ENCODE results near the gene MYEOV. TPM values are rescaled to one million over a fixed set of nuclear protein-coding genes. Genes with fewer than 3 reads are reported as not detected.
A peak's percentile ranks its signal among the peaks of the same experiment; 100 is the strongest.

Gene MYEOV
- total and polyA plus RNA-seq, 5 donors from 2014 or later = 1.0 TPM; not detected in 4

GRCh38 chr11:69335781-69336405 lies 41.9 kb downstream of the MYEOV start:
- no peaks in the 10 kb centered on the region for H3K27me3 ChIP-seq (ENCODE audit: control insufficient read depth, insufficient read depth, low read length)
- no peaks in the 10 kb centered on the region for H3K36me3 ChIP-seq (ENCODE audit: control insufficient read depth, insufficient read depth, low read length)
- no peaks in the 10 kb centered on the region for H3K9me3 ChIP-seq (ENCODE audit: control insufficient read depth in 2 of 2, low read length in 2 of 2)
- H3K27ac Mint-ChIP-seq = peak overlapping the region in 2 of 3 donors; percentile 32 to 56
- H3K36me3 Mint-ChIP-seq = peaks cover 5% of the 10 kb centered on the region
- no peak for DNase-seq
- H3K4me3 ChIP-seq (ENCODE audit: low read depth, low read length) = no peak overlapping the region
- H3K4me1 Mint-ChIP-seq = peaks cover 13 to 32% (median 20%) of the 10 kb centered on the region in 4 donors
- H3K4me3 Mint-ChIP-seq = peak overlapping the region in 1 of 4 donors; percentile 21
- H3K27me3 Mint-ChIP-seq = peaks cover 11% of the 10 kb centered on the region
- H3K9me3 Mint-ChIP-seq = peaks cover 0 to 3% (median 0%) of the 10 kb centered on the region in 7 donors
- no peak overlapping the region for H3K27ac ChIP-seq (ENCODE audit: insufficient read depth, low read length, poor library complexity, severe bottlenecking)
- ATAC-seq (ENCODE audit: low read depth in 2 of 2) = no peak
- peaks cover 13% of the 10 kb centered on the region for H3K4me1 ChIP-seq (ENCODE audit: control insufficient read depth, insufficient read depth, low read length, poor library complexity, severe bottlenecking)

DNA sequence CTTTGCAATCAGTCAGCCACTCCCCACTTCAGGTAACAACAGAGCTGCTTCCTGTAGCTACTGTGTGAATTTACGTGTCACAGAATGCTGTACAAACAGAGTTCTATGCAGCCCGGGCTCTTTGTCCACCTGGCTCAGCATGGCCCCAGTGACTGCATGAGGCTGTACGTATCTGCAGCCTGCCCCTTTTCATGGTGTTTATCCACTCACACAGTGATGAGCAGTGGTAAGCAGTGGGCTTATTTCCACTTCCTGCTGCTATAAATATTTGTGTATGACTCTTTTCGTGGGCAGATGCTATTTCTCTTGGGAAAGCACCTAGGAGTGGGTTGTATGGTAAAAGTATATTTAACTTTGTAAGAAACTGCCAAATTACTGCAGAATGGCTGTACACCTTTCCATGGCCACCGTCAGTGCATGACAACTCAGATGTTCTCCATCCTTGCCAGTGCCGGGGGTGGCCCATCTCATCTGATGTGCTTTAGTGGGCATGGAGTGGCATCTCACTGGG lies 43.3 kb downstream of the MYEOV start:
- peak in 2 of 3 donors; percentile 17 to 50 for DNase-seq
- peak overlapping the region in 3 of 4 donors; percentile 3 to 76 (median 68) for H3K4me3 Mint-ChIP-seq
- H3K4me3 ChIP-seq (ENCODE audit: low read depth, low read length) = peak overlapping the region; percentile 34

DNA sequence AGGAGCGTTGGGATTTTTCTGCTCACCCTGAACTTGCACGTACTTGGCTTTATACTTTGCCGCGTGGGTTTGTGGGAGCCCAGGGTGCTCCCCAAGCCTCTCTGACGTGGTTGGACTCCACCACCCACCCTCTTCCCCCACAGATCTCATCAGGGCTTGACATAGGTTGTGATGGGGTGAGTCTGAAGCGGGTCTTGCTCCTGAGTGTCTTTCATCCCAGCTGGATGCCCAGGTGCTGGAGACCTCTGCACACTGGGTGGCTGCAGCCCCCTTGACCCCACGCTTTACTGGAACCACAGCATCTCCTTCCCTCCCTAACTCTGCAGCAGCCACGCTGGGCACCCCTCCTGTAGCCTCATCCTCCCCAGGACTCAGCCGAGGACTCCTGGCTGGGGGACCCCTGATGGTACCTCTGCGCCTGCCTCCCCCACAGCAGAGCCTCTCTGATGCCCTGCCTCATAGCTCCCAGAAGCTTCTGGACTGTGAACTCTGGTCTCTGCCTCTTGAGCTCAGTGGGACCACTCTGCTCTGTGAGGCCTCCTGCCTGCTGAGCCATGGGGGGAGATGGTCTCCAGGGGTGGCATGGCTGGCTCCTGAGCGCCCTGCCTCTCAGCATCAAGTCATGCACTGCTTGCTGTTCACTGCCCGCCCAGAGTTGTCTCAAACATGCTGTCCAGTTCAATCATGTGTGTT lies 45.2 kb downstream of the MYEOV start:
- Histone ChIP-seq H3K9me3 (ENCODE audit: control insufficient read depth in 2 of 2, low read length in 2 of 2) (no peaks in the 10 kb centered on the region), H3K4me1 (ENCODE audit: control insufficient read depth, insufficient read depth, low read length, poor library complexity, severe bottlenecking) (peaks cover 13% of the 10 kb centered on the region), H3K4me3 (ENCODE audit: low read depth, low read length) (no peak overlapping the region), H3K36me3 (ENCODE audit: control insufficient read depth, insufficient read depth, low read length) (no peaks in the 10 kb centered on the region), H3K27ac (ENCODE audit: insufficient read depth, low read length, poor library complexity, severe bottlenecking) (no peak overlapping the region), H3K27me3 (ENCODE audit: control insufficient read depth, insufficient read depth, low read length) (no peaks in the 10 kb centered on the region)
- peaks cover 5% of the 10 kb centered on the region for H3K36me3 Mint-ChIP-seq
- H3K4me1 Mint-ChIP-seq = peaks cover 13 to 32% (median 20%) of the 10 kb centered on the region in 4 donors
- H3K27me3 Mint-ChIP-seq = peaks cover 4% of the 10 kb centered on the region
- DNase-seq (no peak), ATAC-seq (ENCODE audit: low read depth in 2 of 2) (no peak)
- H3K9me3 Mint-ChIP-seq = peaks cover 0 to 3% (median 0%) of the 10 kb centered on the region in 7 donors
- H3K4me3 Mint-ChIP-seq = peak overlapping the region in 1 of 4 donors; percentile 9
- H3K27ac Mint-ChIP-seq = peak overlapping the region; percentile 33 to 88 (median 87)

More for the DNA sequence above, 43.3 kb downstream of the MYEOV start:
- peak overlapping the region; percentile 52 to 90 (median 88) for H3K27ac Mint-ChIP-seq
- ATAC-seq (ENCODE audit: low read depth in 2 of 2) = peak; percentile 63 to 73
- peaks cover 0 to 3% (median 0%) of the 10 kb centered on the region in 7 donors for H3K9me3 Mint-ChIP-seq
- Histone ChIP-seq H3K9me3 (ENCODE audit: control insufficient read depth in 2 of 2, low read length in 2 of 2) (no peaks in the 10 kb centered on the region), H3K4me1 (ENCODE audit: control insufficient read depth, insufficient read depth, low read length, poor library complexity, severe bottlenecking) (peaks cover 13% of the 10 kb centered on the region), H3K36me3 (ENCODE audit: control insufficient read depth, insufficient read depth, low read length) (no peaks in the 10 kb centered on the region), H3K27ac (ENCODE audit: insufficient read depth, low read length, poor library complexity, severe bottlenecking) (peak overlapping the region; percentile 51), H3K27me3 (ENCODE audit: control insufficient read depth, insufficient read depth, low read length) (no peaks in the 10 kb centered on the region)
- H3K27me3 Mint-ChIP-seq = peaks cover 4% of the 10 kb centered on the region
- peaks cover 5% of the 10 kb centered on the region for H3K36me3 Mint-ChIP-seq
- peaks cover 13 to 32% (median 20%) of the 10 kb centered on the region in 4 donors for H3K4me1 Mint-ChIP-seq

- Mint-ChIP-seq H3K36me3 (peaks cover 5% of the 10 kb centered on the region), H3K9me3 (peaks cover 0 to 3% (median 0%) of the 10 kb centered on the region in 7 donors), H3K27me3 (peaks cover 4% of the 10 kb centered on the region), H3K27ac (no peak overlapping the region), H3K4me1 (peaks cover 13 to 32% (median 20%) of the 10 kb centered on the region in 4 donors), H3K4me3 (no peak overlapping the region)
- Histone ChIP-seq H3K36me3 (ENCODE audit: control insufficient read depth, insufficient read depth, low read length) (no peaks in the 10 kb centered on the region), H3K4me3 (ENCODE audit: low read depth, low read length) (no peak overlapping the region), H3K9me3 (ENCODE audit: control insufficient read depth in 2 of 2, low read length in 2 of 2) (no peaks in the 10 kb centered on the region), H3K4me1 (ENCODE audit: control insufficient read depth, insufficient read depth, low read length, poor library complexity, severe bottlenecking) (peaks cover 13% of the 10 kb centered on the region), H3K27ac (ENCODE audit: insufficient read depth, low read length, poor library complexity, severe bottlenecking) (no peak overlapping the region), H3K27me3 (ENCODE audit: control insufficient read depth, insufficient read depth, low read length) (no peaks in the 10 kb centered on the region)
- DNase-seq (no peak), ATAC-seq (ENCODE audit: low read depth in 2 of 2) (no peak)
These were observed 46.1 kb downstream of the MYEOV start for GRCh38 chr11:69339983-69340565.

GRCh38 chr11:69342588-69343330 lies 48.8 kb downstream of the MYEOV start:
- DNase-seq (no peak), ATAC-seq (ENCODE audit: low read depth in 2 of 2) (no peak)
- Histone ChIP-seq H3K9me3 (ENCODE audit: control insufficient read depth in 2 of 2, low read length in 2 of 2) (no peaks in the 10 kb centered on the region), H3K36me3 (ENCODE audit: control insufficient read depth, insufficient read depth, low read length) (no peaks in the 10 kb centered on the region), H3K27ac (ENCODE audit: insufficient read depth, low read length, poor library complexity, severe bottlenecking) (no peak overlapping the region), H3K27me3 (ENCODE audit: control insufficient read depth, insufficient read depth, low read length) (no peaks in the 10 kb centered on the region), H3K4me3 (ENCODE audit: low read depth, low read length) (no peak overlapping the region), H3K4me1 (ENCODE audit: control insufficient read depth, insufficient read depth, low read length, poor library complexity, severe bottlenecking) (peaks cover 3% of the 10 kb centered on the region)
- peaks cover 5% of the 10 kb centered on the region for H3K36me3 Mint-ChIP-seq
- H3K4me3 Mint-ChIP-seq = no peak overlapping the region
- no peak overlapping the region for H3K27ac Mint-ChIP-seq
- H3K4me1 Mint-ChIP-seq = peaks cover 4 to 12% (median 8%) of the 10 kb centered on the region in 4 donors
- H3K9me3 Mint-ChIP-seq = peaks cover 0 to 3% (median 0%) of the 10 kb centered on the region in 7 donors
- H3K27me3 Mint-ChIP-seq = peaks cover 9% of the 10 kb centered on the region

- no peak overlapping the region for H3K4me3 Mint-ChIP-seq
- peaks cover 9% of the 10 kb centered on the region for H3K27me3 Mint-ChIP-seq
- H3K9me3 ChIP-seq (ENCODE audit: control insufficient read depth in 2 of 2, low read length in 2 of 2) = peaks cover 0 to 5% of the 10 kb centered on the region in 2 experiments
- H3K27ac ChIP-seq (ENCODE audit: insufficient read depth, low read length, poor library complexity, severe bottlenecking) = no peak overlapping the region
- peaks cover 0 to 3% (median 3%) of the 10 kb centered on the region in 7 donors for H3K9me3 Mint-ChIP-seq
- H3K4me3 ChIP-seq (ENCODE audit: low read depth, low read length) = no peak overlapping the region
- H3K4me1 Mint-ChIP-seq = peaks cover 3 to 6% (median 4%) of the 10 kb centered on the region in 4 donors
- ATAC-seq (ENCODE audit: low read depth in 2 of 2) (no peak), DNase-seq (no peak)
- no peaks in the 10 kb centered on the region for H3K4me1 ChIP-seq (ENCODE audit: control insufficient read depth, insufficient read depth, low read length, poor library complexity, severe bottlenecking)
- H3K36me3 ChIP-seq (ENCODE audit: control insufficient read depth, insufficient read depth, low read length) = no peaks in the 10 kb centered on the region
- H3K27ac Mint-ChIP-seq = peak overlapping the region in 2 of 3 donors; percentile 0 to 23
- peaks cover 5% of the 10 kb centered on the region for H3K36me3 Mint-ChIP-seq
- no peaks in the 10 kb centered on the region for H3K27me3 ChIP-seq (ENCODE audit: control insufficient read depth, insufficient read depth, low read length)
These were observed 49.7 kb downstream of the MYEOV start for GRCh38 chr11:69343401-69344321.

Data from CD4-positive, CD25-positive, alpha-beta regulatory T cell (primary cell).